GM21825 (cell line): ENCODE results near the gene AEBP1.

Source experiments
- ATAC-seq: cut with Tn5 transposase; IDR thresholded peaks from one replicate; pipeline ENCODE4 v1.9.1; 2021; ENCODE audit warnings: mild to moderate bottlenecking, moderate library complexity; ENCODE audit not compliant: unreplicated experiment

AEBP1 gene

GRCh38 chr7:44066494-44067063 is 37.6 kb upstream of the AEBP1 start:
- ATAC-seq, result no peak

- no peak for ATAC-seq
Observed at GRCh38 chr7:44067064-44067951, 36.8 kb upstream of the AEBP1 start.

- ATAC-seq, result no peak
Observed at GRCh38 chr7:44068054-44068453, 36.1 kb upstream of the AEBP1 start.

- ATAC-seq, result no peak
Observed at GRCh38 chr7:44071726-44072363, 32.3 kb upstream of the AEBP1 start.

GRCh38 chr7:44072364-44073231 is 31.5 kb upstream of the AEBP1 start:
- ATAC-seq, result no peak

- peak; percentile 63 for ATAC-seq
Observed at GRCh38 chr7:44073664-44074348, 30.3 kb upstream of the AEBP1 start.

GRCh38 chr7:44074349-44074695 is 29.8 kb upstream of the AEBP1 start:
- ATAC-seq, result no peak

GRCh38 chr7:44075296-44076075 is 28.7 kb upstream of the AEBP1 start:
- no peak for ATAC-seq

- ATAC-seq, result no peak
Observed at GRCh38 chr7:44076101-44076895, 27.8 kb upstream of the AEBP1 start.

- no peak for ATAC-seq
Observed at GRCh38 chr7:44077061-44077460, 27.1 kb upstream of the AEBP1 start.

- no peak for ATAC-seq
Observed at GRCh38 chr7:44077681-44078091, 26.5 kb upstream of the AEBP1 start.

GRCh38 chr7:44078521-44078920 is 25.6 kb upstream of the AEBP1 start:
- no peak for ATAC-seq

- ATAC-seq, result no peak
Observed at GRCh38 chr7:44079331-44080021, 24.7 kb upstream of the AEBP1 start.

GRCh38 chr7:44080118-44080517 is 24.0 kb upstream of the AEBP1 start:
- ATAC-seq, result no peak

- ATAC-seq, result no peak
Observed at GRCh38 chr7:44080686-44081265, 23.4 kb upstream of the AEBP1 start.

- ATAC-seq, result no peak
Observed at GRCh38 chr7:44081266-44081748, 22.8 kb upstream of the AEBP1 start.

- peak; percentile 90 for ATAC-seq
Observed at GRCh38 chr7:44082541-44083207, 21.5 kb upstream of the AEBP1 start.
